Gastrocnemius medialis (tissue), 4 donors: Measurements from ENCODE around the gene GRHL3. TPM values are rescaled to one million over a fixed set of nuclear protein-coding genes. Genes with fewer than 3 reads are reported as not detected.
A peak's percentile ranks its signal among the peaks of the same experiment; 100 is the strongest.

Experiments used
- ATAC-seq, 2 donors: fragments of 150-250 bp; one replicate each; pipeline ENCODE4 v1.9.1; 2016
- DNase-seq, 2 donors: peaks; one replicate each; pipeline ENCODE4 v3.0.0-alpha.2; 2019
- H3K27ac ChIP-seq, 4 donors: fragments of 200-600 bp; sonication (generic); 1 replicate in 1 of 4; 2 replicates in 3 of 4; pipeline ENCODE4 v1.5.1; 2016 to 2018; ENCODE audit warnings: mild to moderate bottlenecking in 2 of 4, moderate library complexity in 1 of 4
- H3K27me3 ChIP-seq, 3 donors: fragments of 200-600 bp; sonication (generic) in 2 of 3; 1 replicate in 1 of 3; 2 replicates in 2 of 3; pipeline versions ENCODE4 v1.5.1 to v1.6.0; 2016 to 2019; ENCODE audit warnings: mild to moderate bottlenecking in 1 of 3, moderate library complexity in 1 of 3
- H3K36me3 ChIP-seq, 2 donors: fragments of 200-600 bp; sonication (generic) in 1 of 2; one replicate each; pipeline ENCODE4 v1.5.1; 2017 to 2018
- H3K4me1 ChIP-seq, 2 donors: fragments of 200-600 bp; sonication (generic) in 1 of 2; one replicate each; pipeline ENCODE4 v1.5.1; 2016 to 2017; ENCODE audit warnings: mild to moderate bottlenecking in 2 of 2
- H3K4me3 ChIP-seq, 4 donors: fragments of 200-600 bp; sonication (generic) in 3 of 4; 1 replicate in 1 of 4; 2 replicates in 3 of 4; pipeline ENCODE4 v1.5.1; 2016 to 2019; ENCODE audit warnings: mild to moderate bottlenecking in 2 of 4
- H3K9me3 ChIP-seq, 3 donors: fragments of 200-600 bp; sonication (generic) in 2 of 3; 1 replicate in 1 of 3; 2 replicates in 2 of 3; pipeline ENCODE4 v1.5.1; 2016 to 2019
- POLR2A ChIP-seq, 2 donors: fragments of 450-650 bp; IDR thresholded peaks; one replicate each; pipeline ENCODE4 v1.6.1; 2017; ENCODE audit warnings: antibody characterized with exemption in 2 of 2, mild to moderate bottlenecking in 2 of 2, moderate library complexity in 2 of 2
- in situ Hi-C, 4 donors: fragments of 200-750 bp; cut with MboI; loops; one replicate each; pipeline versions ENCODE4 v1.15.0 to v1.8.0; 2017; ENCODE audit warnings: low sequenced_read_pairs in 4 of 4
- intact Hi-C: fragments of 100-400 bp; cut with DNase I; formaldehyde crosslinking; loops from one replicate; pipeline ENCODE4 v1.15.1; 2023; ENCODE audit warnings: low total_unique reads
- total RNA-seq, 4 donors: library from RNA; depleted of rRNA; stranded (reverse); fragments of >200 nt; gene quantifications; one replicate each; pipeline versions ENCODE4 v1.1.0 to v1.2.3, GENCODE V29; 2016
- TF ChIP-seq, protein P1 (sequence below), 5 experiments: fragments of 450-650 bp in 3 of 5; fragments of 200-600 bp in 2 of 5; sonication (generic) in 2 of 5; IDR thresholded peaks in 4 of 5; conservative IDR thresholded peaks in 1 of 5; 1 replicate in 4 of 5; 2 replicates in 1 of 5; pipeline ENCODE4 v1.5.1; 2016 to 2019; ENCODE audit warnings: antibody characterized with exemption in 5 of 5, mild to moderate bottlenecking in 3 of 5, moderate library complexity in 3 of 5

Gene GRHL3
- total RNA-seq, 4 donors from 2014 or later = not detected

DNA sequence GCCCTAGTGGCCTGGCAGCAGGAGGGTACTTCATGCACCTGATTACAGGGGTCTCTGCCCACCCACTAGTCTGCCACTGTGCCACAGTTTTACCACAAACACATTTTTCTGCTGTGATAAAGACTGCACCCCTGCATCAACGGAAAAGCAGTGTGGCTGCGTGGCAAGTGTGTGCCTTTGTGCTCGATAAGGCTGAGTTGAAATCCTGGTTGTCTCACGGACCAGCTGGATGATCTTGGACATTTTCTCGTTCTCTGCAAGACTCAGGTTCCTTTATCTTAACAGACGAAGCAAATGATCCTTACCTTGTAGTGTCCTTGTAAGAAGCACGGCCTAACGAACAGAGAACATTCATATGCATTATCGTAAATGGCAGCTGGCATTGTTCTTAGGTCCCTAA, 10.2 kb downstream of the GRHL3 start:
- in situ Hi-C loops = no loop called here
- H3K4me3 ChIP-seq = no peak overlapping the region
- no peaks in the 10 kb centered on the region for H3K9me3 ChIP-seq
- H3K27ac ChIP-seq = no peak overlapping the region
- no peak for DNase-seq
- H3K36me3 ChIP-seq = no peaks in the 10 kb centered on the region
- H3K4me1 ChIP-seq = no peaks in the 10 kb centered on the region
- H3K27me3 ChIP-seq = no peaks in the 10 kb centered on the region
- intact Hi-C loops = no loop called here
- no peak for ATAC-seq
- no peak for TF ChIP-seq POLR2A (IDR thresholded peaks at IDR 0.05)
- TF ChIP-seq, protein P1, sequence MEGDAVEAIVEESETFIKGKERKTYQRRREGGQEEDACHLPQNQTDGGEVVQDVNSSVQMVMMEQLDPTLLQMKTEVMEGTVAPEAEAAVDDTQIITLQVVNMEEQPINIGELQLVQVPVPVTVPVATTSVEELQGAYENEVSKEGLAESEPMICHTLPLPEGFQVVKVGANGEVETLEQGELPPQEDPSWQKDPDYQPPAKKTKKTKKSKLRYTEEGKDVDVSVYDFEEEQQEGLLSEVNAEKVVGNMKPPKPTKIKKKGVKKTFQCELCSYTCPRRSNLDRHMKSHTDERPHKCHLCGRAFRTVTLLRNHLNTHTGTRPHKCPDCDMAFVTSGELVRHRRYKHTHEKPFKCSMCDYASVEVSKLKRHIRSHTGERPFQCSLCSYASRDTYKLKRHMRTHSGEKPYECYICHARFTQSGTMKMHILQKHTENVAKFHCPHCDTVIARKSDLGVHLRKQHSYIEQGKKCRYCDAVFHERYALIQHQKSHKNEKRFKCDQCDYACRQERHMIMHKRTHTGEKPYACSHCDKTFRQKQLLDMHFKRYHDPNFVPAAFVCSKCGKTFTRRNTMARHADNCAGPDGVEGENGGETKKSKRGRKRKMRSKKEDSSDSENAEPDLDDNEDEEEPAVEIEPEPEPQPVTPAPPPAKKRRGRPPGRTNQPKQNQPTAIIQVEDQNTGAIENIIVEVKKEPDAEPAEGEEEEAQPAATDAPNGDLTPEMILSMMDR (IDR thresholded peaks at IDR 0.05 in 4 of 5, conservative IDR thresholded peaks at IDR 0.05 in 1 of 5) = no peak

DNA sequence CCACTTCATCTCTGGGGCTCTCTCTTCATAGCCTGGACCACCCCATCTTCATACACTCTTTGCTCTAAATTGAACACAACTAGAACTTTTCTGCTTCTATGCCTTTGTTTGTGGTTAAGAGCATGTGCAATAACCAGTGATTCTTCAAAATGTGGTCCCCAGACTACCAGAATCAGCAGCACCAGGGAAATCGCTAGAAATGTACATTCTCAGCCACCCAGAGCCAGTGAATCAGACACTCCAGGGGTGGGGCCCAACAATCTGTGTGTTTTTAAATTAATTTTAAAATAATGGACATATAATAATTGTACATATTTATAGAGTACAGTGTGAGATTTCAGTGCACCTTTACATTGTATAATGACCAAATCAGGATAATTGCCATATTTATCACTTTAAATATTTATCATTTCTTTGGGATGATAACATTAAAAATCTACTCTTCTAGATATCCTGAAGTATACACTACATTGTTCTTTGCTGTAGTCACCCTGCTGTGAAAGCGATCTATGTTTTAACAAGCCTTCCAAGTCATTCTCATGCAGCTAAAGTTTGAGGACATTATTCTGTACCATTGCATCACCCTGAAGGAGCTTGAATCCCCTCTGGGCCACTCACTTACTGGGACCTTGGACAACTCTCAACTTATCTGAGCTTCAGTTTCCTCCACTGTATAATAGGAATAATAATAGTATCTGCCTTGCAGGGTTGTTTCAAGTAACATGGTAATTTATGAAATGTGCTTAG, 10.8 kb downstream of the GRHL3 start:
- no peak for TF ChIP-seq POLR2A (IDR thresholded peaks at IDR 0.05)
- TF ChIP-seq, protein P1 (IDR thresholded peaks at IDR 0.05 in 4 of 5, conservative IDR thresholded peaks at IDR 0.05 in 1 of 5) = no peak
- intact Hi-C loops (no loop called here), in situ Hi-C loops (no loop called here)
- no peak overlapping the region for H3K27ac ChIP-seq
- no peaks in the 10 kb centered on the region for H3K4me1 ChIP-seq
- no peak overlapping the region for H3K4me3 ChIP-seq
- H3K27me3 ChIP-seq = no peaks in the 10 kb centered on the region
- H3K9me3 ChIP-seq = no peaks in the 10 kb centered on the region
- DNase-seq (no peak), ATAC-seq (no peak)
- H3K36me3 ChIP-seq = no peaks in the 10 kb centered on the region

DNA sequence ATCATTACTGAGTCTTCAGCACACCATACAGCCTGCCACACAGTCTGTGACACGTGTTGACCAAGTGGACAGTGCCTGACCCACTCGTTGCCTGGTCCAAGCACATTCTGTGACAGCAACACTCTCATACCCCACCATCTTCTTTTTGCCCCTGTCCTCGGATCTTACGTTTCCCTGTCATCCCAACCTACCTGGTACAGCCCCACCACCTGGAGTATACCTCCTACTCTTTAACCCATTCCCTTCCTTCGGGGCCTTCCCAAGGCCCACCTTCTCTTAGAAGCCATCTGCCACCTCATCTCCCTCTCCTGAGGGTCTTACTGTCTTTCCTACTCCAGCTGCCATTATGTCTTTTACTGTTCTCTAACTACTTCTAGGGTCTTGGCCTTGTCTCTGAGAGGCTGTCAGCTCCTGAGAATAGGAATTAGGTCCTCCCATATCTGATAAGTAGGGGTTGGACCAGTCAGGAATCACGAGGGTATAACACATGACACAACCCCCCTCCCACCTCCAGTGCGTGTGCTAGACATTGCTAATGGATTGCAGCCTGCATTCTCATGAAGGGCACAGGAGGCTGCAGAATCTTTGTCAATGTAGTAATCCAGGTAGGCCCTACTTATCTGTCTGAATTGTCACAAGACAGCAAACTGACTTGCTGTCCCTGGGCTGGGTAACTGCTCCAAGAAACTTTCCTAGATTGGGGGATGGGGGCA, 13.0 kb downstream of the GRHL3 start:
- ATAC-seq (no peak), DNase-seq (no peak)
- no peak for TF ChIP-seq POLR2A (IDR thresholded peaks at IDR 0.05)
- TF ChIP-seq, protein P1 (IDR thresholded peaks at IDR 0.05 in 4 of 5, conservative IDR thresholded peaks at IDR 0.05 in 1 of 5) = no peak
- no peaks in the 10 kb centered on the region for H3K9me3 ChIP-seq
- no peak overlapping the region for H3K4me3 ChIP-seq
- in situ Hi-C loops (no loop called here), intact Hi-C loops (no loop called here)
- H3K27me3 ChIP-seq = no peaks in the 10 kb centered on the region
- no peak overlapping the region for H3K27ac ChIP-seq
- no peaks in the 10 kb centered on the region for H3K36me3 ChIP-seq
- no peaks in the 10 kb centered on the region for H3K4me1 ChIP-seq

DNA sequence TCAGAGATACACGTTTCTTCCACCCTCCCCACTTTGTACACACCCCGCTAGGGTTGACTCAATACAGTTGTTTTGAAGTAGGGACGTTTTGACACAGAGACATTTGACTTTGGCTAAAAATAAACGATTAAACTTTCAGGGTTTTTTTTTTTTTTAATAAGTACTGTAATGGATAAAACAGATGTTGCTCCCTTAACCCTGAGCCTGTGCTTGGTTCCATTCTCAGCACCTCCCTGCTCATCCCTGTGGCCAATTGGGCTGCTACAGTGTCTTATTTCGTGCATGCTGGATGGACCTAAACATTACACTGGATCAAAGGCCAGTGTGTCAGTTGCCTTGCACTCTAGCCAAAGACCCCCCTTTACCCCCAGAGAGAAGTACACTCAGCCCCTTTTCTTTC, 16.9 kb downstream of the GRHL3 start:
- no peak overlapping the region for H3K4me3 ChIP-seq
- TF ChIP-seq, protein P1 (IDR thresholded peaks at IDR 0.05 in 4 of 5, conservative IDR thresholded peaks at IDR 0.05 in 1 of 5) = no peak
- TF ChIP-seq POLR2A (IDR thresholded peaks at IDR 0.05) = no peak
- in situ Hi-C loops (no loop called here), intact Hi-C loops (no loop called here)
- ATAC-seq (peak; percentile 30 to 48), DNase-seq (no peak)
- H3K27ac ChIP-seq = no peak overlapping the region
- no peaks in the 10 kb centered on the region for H3K9me3 ChIP-seq
- no peaks in the 10 kb centered on the region for H3K36me3 ChIP-seq
- no peaks in the 10 kb centered on the region for H3K4me1 ChIP-seq
- no peaks in the 10 kb centered on the region for H3K27me3 ChIP-seq
